ENCODE measurements around the gene BDH1. TPM values are rescaled to one million over a fixed set of nuclear protein-coding genes. Genes with fewer than 3 reads are reported as not detected.
A peak's percentile ranks its signal among the peaks of the same experiment; 100 is the strongest.

Gene BDH1
- total RNA-seq, 5 donors from 2014 or later (not counting 1 experiment from before 2014, with no cell fraction given) = 31.1 to 74.7 (median 68.9) TPM

- no peak overlapping the region for H3K27ac Mint-ChIP-seq
- ATAC-seq (replicated peaks in 1 of 4) (no peak), DNase-seq (no peak)
- H3K27me3 Mint-ChIP-seq = no peaks in the 10 kb centered on the region
- peaks cover 34% of the 10 kb centered on the region for H3K36me3 Mint-ChIP-seq
- Histone ChIP-seq H3K27ac (ENCODE audit: low read length) (no peak overlapping the region), H3K27me3 (replicated peaks in 1 of 2; ENCODE audit: control insufficient read depth in 2 of 2, extremely low read depth in 1 of 2, insufficient read depth in 2 of 2, low read length in 1 of 2) (no peaks in the 10 kb centered on the region), H3K4me1 (ENCODE audit: control insufficient read depth in 1 of 2, extremely low read depth in 1 of 2, insufficient read depth in 2 of 2, low read length in 2 of 2) (no peaks in the 10 kb centered on the region), H3K36me3 (ENCODE audit: control insufficient read depth in 2 of 2, extremely low read depth in 1 of 2, insufficient read depth in 1 of 2, low read length in 1 of 2) (peaks cover 5 to 33% of the 10 kb centered on the region in 2 donors), H3K4me3 (ENCODE audit: control insufficient read depth in 1 of 2, extremely low read depth in 1 of 2, low read length in 1 of 2) (no peak overlapping the region), H3K9me3 (no peaks in the 10 kb centered on the region)
- no peaks in the 10 kb centered on the region for H3K9me3 Mint-ChIP-seq
- no peak overlapping the region for H3K4me3 Mint-ChIP-seq
- ChIA-PET CTCF (no interaction called here), POLR2A (interaction anchor here in 1 of 2 donors (0.6 kb wide), 1 partner anchor 24 kb away, joined by 7 read pairs; no protein-coding TSS in a partner anchor)
- peaks cover 0 to 3% (median 0%) of the 10 kb centered on the region in 3 donors for H3K4me1 Mint-ChIP-seq
- 97% methylated on average over 5 of the region's 6 CpGs for WGBS (ENCODE audit: insufficient coverage)
Measured at GRCh38 chr3:197539651-197540051, 16.1 kb downstream of the BDH1 start.

- Histone ChIP-seq H3K36me3 (ENCODE audit: control insufficient read depth in 2 of 2, extremely low read depth in 1 of 2, insufficient read depth in 1 of 2, low read length in 1 of 2) (peaks cover 8 to 35% of the 10 kb centered on the region in 2 donors), H3K27ac (ENCODE audit: low read length) (no peak overlapping the region), H3K27me3 (replicated peaks in 1 of 2; ENCODE audit: control insufficient read depth in 2 of 2, extremely low read depth in 1 of 2, insufficient read depth in 2 of 2, low read length in 1 of 2) (no peaks in the 10 kb centered on the region), H3K9me3 (no peaks in the 10 kb centered on the region), H3K4me1 (ENCODE audit: control insufficient read depth in 1 of 2, extremely low read depth in 1 of 2, insufficient read depth in 2 of 2, low read length in 2 of 2) (no peaks in the 10 kb centered on the region), H3K4me3 (ENCODE audit: control insufficient read depth in 1 of 2, extremely low read depth in 1 of 2, low read length in 1 of 2) (no peak overlapping the region)
- Mint-ChIP-seq H3K27ac (no peak overlapping the region), H3K36me3 (peaks cover 25% of the 10 kb centered on the region), H3K27me3 (no peaks in the 10 kb centered on the region), H3K9me3 (no peaks in the 10 kb centered on the region), H3K4me3 (no peak overlapping the region), H3K4me1 (no peaks in the 10 kb centered on the region)
- POLR2A ChIA-PET = no interaction called here
- 98% methylated on average over 4 of the region's 6 CpGs for WGBS (ENCODE audit: insufficient coverage)
- CTCF ChIA-PET = no interaction called here
- no peak for ATAC-seq (replicated peaks in 1 of 4)
- DNase-seq = no peak
Measured at GRCh38 chr3:197533927-197534725, 21.6 kb downstream of the BDH1 start.

GRCh38 chr3:197533396-197533795, 22.4 kb downstream of the BDH1 start:
- Mint-ChIP-seq H3K4me3 (no peak overlapping the region), H3K36me3 (peaks cover 22% of the 10 kb centered on the region), H3K27ac (no peak overlapping the region), H3K9me3 (no peaks in the 10 kb centered on the region), H3K4me1 (no peaks in the 10 kb centered on the region), H3K27me3 (no peaks in the 10 kb centered on the region)
- ChIA-PET CTCF (no interaction called here), POLR2A (no interaction called here)
- no peak for DNase-seq
- WGBS (ENCODE audit: insufficient coverage) = 95% methylated on average over 9 of the region's 10 CpGs
- no peak for ATAC-seq (replicated peaks in 1 of 4)
- no peak overlapping the region for H3K27ac ChIP-seq (ENCODE audit: low read length)
- no peaks in the 10 kb centered on the region for H3K27me3 ChIP-seq (replicated peaks in 1 of 2; ENCODE audit: control insufficient read depth in 2 of 2, extremely low read depth in 1 of 2, insufficient read depth in 2 of 2, low read length in 1 of 2)
- H3K4me3 ChIP-seq (ENCODE audit: control insufficient read depth in 1 of 2, extremely low read depth in 1 of 2, low read length in 1 of 2) = no peak overlapping the region
- no peaks in the 10 kb centered on the region for H3K4me1 ChIP-seq (ENCODE audit: control insufficient read depth in 1 of 2, extremely low read depth in 1 of 2, insufficient read depth in 2 of 2, low read length in 2 of 2)
- H3K36me3 ChIP-seq (ENCODE audit: control insufficient read depth in 2 of 2, extremely low read depth in 1 of 2, insufficient read depth in 1 of 2, low read length in 1 of 2) = peaks cover 8 to 32% of the 10 kb centered on the region in 2 donors
- H3K9me3 ChIP-seq = no peaks in the 10 kb centered on the region

GRCh38 chr3:197532388-197532787, 23.4 kb downstream of the BDH1 start:
- Histone ChIP-seq H3K36me3 (ENCODE audit: control insufficient read depth in 2 of 2, extremely low read depth in 1 of 2, insufficient read depth in 1 of 2, low read length in 1 of 2) (peaks cover 8 to 40% of the 10 kb centered on the region in 2 donors), H3K27me3 (replicated peaks in 1 of 2; ENCODE audit: control insufficient read depth in 2 of 2, extremely low read depth in 1 of 2, insufficient read depth in 2 of 2, low read length in 1 of 2) (no peaks in the 10 kb centered on the region), H3K27ac (ENCODE audit: low read length) (no peak overlapping the region), H3K4me1 (ENCODE audit: control insufficient read depth in 1 of 2, extremely low read depth in 1 of 2, insufficient read depth in 2 of 2, low read length in 2 of 2) (no peaks in the 10 kb centered on the region), H3K4me3 (ENCODE audit: control insufficient read depth in 1 of 2, extremely low read depth in 1 of 2, low read length in 1 of 2) (no peak overlapping the region), H3K9me3 (no peaks in the 10 kb centered on the region)
- ChIA-PET POLR2A (no interaction called here), CTCF (no interaction called here)
- Mint-ChIP-seq H3K27me3 (no peaks in the 10 kb centered on the region), H3K36me3 (peaks cover 29% of the 10 kb centered on the region), H3K9me3 (no peaks in the 10 kb centered on the region), H3K4me1 (no peaks in the 10 kb centered on the region), H3K27ac (no peak overlapping the region), H3K4me3 (no peak overlapping the region)
- ATAC-seq (replicated peaks in 1 of 4) (no peak), DNase-seq (no peak)
- no CpG with 5 or more reads among the region's 3 CpGs for WGBS (ENCODE audit: insufficient coverage)

GRCh38 chr3:197528190-197528589, 27.6 kb downstream of the BDH1 start:
- Mint-ChIP-seq H3K27ac (peak overlapping the region in 1 of 2 donors; percentile 28), H3K4me3 (no peak overlapping the region)
- WGBS (ENCODE audit: insufficient coverage) = 94% methylated on average over 3 of the region's 6 CpGs

GRCh38 chr3:197527569-197527968, 28.2 kb downstream of the BDH1 start:
- Mint-ChIP-seq H3K4me3 (no peak overlapping the region), H3K27ac (no peak overlapping the region), H3K4me1 (no peaks in the 10 kb centered on the region), H3K36me3 (peaks cover 49% of the 10 kb centered on the region), H3K27me3 (no peaks in the 10 kb centered on the region), H3K9me3 (no peaks in the 10 kb centered on the region)
- H3K36me3 ChIP-seq (ENCODE audit: control insufficient read depth in 2 of 2, extremely low read depth in 1 of 2, insufficient read depth in 1 of 2, low read length in 1 of 2) = peaks cover 2 to 42% of the 10 kb centered on the region in 2 donors
- no peaks in the 10 kb centered on the region for H3K27me3 ChIP-seq (replicated peaks in 1 of 2; ENCODE audit: control insufficient read depth in 2 of 2, extremely low read depth in 1 of 2, insufficient read depth in 2 of 2, low read length in 1 of 2)
- DNase-seq = no peak
- H3K9me3 ChIP-seq = no peaks in the 10 kb centered on the region
- ChIA-PET CTCF (interaction anchor here in 1 of 2 donors (1.4 kb wide), 1 partner anchor 271 kb away, joined by 3 read pairs; no protein-coding TSS in a partner anchor), POLR2A (no interaction called here)
- no peak overlapping the region for H3K4me3 ChIP-seq (ENCODE audit: control insufficient read depth in 1 of 2, extremely low read depth in 1 of 2, low read length in 1 of 2)
- no peak overlapping the region for H3K27ac ChIP-seq (ENCODE audit: low read length)
- H3K4me1 ChIP-seq (ENCODE audit: control insufficient read depth in 1 of 2, extremely low read depth in 1 of 2, insufficient read depth in 2 of 2, low read length in 2 of 2) = no peaks in the 10 kb centered on the region
- 95% methylated on average over 4 of the region's 5 CpGs for WGBS (ENCODE audit: insufficient coverage)
- ATAC-seq (replicated peaks in 1 of 4) = no peak

More at GRCh38 chr3:197528190-197528589, 27.6 kb downstream of the BDH1 start:
- POLR2A ChIA-PET = no interaction called here
- Mint-ChIP-seq H3K27me3 (no peaks in the 10 kb centered on the region), H3K36me3 (peaks cover 49% of the 10 kb centered on the region), H3K4me1 (no peaks in the 10 kb centered on the region), H3K9me3 (no peaks in the 10 kb centered on the region)
- CTCF ChIA-PET = no interaction called here
- Histone ChIP-seq H3K27ac (ENCODE audit: low read length) (no peak overlapping the region), H3K27me3 (replicated peaks in 1 of 2; ENCODE audit: control insufficient read depth in 2 of 2, extremely low read depth in 1 of 2, insufficient read depth in 2 of 2, low read length in 1 of 2) (no peaks in the 10 kb centered on the region), H3K36me3 (ENCODE audit: control insufficient read depth in 2 of 2, extremely low read depth in 1 of 2, insufficient read depth in 1 of 2, low read length in 1 of 2) (peaks cover 4 to 44% of the 10 kb centered on the region in 2 donors), H3K4me3 (ENCODE audit: control insufficient read depth in 1 of 2, extremely low read depth in 1 of 2, low read length in 1 of 2) (no peak overlapping the region), H3K9me3 (no peaks in the 10 kb centered on the region), H3K4me1 (ENCODE audit: control insufficient read depth in 1 of 2, extremely low read depth in 1 of 2, insufficient read depth in 2 of 2, low read length in 2 of 2) (no peaks in the 10 kb centered on the region)
- ATAC-seq (replicated peaks in 1 of 4) = no peak
- no peak for DNase-seq
